22Rv1 (cell line): ENCODE measurements around the gene BRD3.

ENCODE experiments used
- ZFX ChIP-seq: fragments of 450-650 bp; IDR thresholded peaks from 2 replicates; pipeline ENCODE4 v1.6.1; 2017; ENCODE audit warnings: antibody characterized with exemption, borderline replicate concordance
- TF ChIP-seq, protein P1 (sequence below): fragments of 450-650 bp; IDR thresholded peaks from 2 replicates; pipeline ENCODE4 v1.5.1; 2017; ENCODE audit warnings: mild to moderate bottlenecking

DNA sequence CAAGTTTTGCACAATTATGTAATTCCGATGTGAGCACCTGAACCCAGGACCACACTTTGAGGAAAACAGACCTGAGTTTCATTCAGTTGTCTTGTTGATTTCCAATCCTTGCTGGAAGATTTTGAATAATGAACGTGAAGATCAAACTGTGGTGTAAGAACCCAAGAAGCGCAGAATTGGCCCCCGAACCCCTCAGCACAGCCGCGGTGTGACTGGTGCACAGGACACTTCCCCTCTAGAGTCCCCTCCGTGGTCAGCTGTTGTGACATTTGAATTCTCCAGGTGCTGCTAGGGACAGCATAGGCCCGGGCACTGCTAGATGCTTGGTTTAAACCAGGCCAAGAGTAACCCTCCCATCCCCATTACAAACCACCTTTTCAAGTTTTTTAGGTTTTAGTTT, 40.8 kb downstream of the BRD3 start:
- TF ChIP-seq, protein P1, sequence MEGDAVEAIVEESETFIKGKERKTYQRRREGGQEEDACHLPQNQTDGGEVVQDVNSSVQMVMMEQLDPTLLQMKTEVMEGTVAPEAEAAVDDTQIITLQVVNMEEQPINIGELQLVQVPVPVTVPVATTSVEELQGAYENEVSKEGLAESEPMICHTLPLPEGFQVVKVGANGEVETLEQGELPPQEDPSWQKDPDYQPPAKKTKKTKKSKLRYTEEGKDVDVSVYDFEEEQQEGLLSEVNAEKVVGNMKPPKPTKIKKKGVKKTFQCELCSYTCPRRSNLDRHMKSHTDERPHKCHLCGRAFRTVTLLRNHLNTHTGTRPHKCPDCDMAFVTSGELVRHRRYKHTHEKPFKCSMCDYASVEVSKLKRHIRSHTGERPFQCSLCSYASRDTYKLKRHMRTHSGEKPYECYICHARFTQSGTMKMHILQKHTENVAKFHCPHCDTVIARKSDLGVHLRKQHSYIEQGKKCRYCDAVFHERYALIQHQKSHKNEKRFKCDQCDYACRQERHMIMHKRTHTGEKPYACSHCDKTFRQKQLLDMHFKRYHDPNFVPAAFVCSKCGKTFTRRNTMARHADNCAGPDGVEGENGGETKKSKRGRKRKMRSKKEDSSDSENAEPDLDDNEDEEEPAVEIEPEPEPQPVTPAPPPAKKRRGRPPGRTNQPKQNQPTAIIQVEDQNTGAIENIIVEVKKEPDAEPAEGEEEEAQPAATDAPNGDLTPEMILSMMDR = no peak
- TF ChIP-seq ZFX = no peak
